Endothelial cell (in vitro differentiated cells): Measurements from ENCODE around the gene KCNC4. TPM values are rescaled to one million over a fixed set of nuclear protein-coding genes. Genes with fewer than 3 reads are reported as not detected.

Experiments used
- DNase-seq: peaks from one replicate; pipeline ENCODE4 v3.0.0; 2021; ENCODE audit warnings: low spot score
- H3K27ac Mint-ChIP-seq: one replicate; pipeline ENCODE4 v1.8.0; 2021; ENCODE audit warnings: mixed read lengths, inconsistent platforms; ENCODE audit not compliant: unreplicated experiment
- H3K27me3 Mint-ChIP-seq: one replicate; pipeline ENCODE4 v1.8.0; 2021; ENCODE audit warnings: mild to moderate bottlenecking, moderate library complexity, mixed read lengths, inconsistent platforms; ENCODE audit not compliant: unreplicated experiment
- H3K36me3 Mint-ChIP-seq: one replicate; pipeline ENCODE4 v1.8.0; 2021; ENCODE audit warnings: mild to moderate bottlenecking, low read depth, mixed read lengths, inconsistent platforms; ENCODE audit not compliant: unreplicated experiment
- H3K4me1 Mint-ChIP-seq: one replicate; pipeline ENCODE4 v1.8.0; 2021; ENCODE audit warnings: mild to moderate bottlenecking, mixed read lengths, inconsistent platforms; ENCODE audit not compliant: unreplicated experiment
- H3K4me3 Mint-ChIP-seq: one replicate; pipeline ENCODE4 v1.8.0; 2021; ENCODE audit warnings: mild to moderate bottlenecking, mixed read lengths, inconsistent platforms; ENCODE audit not compliant: unreplicated experiment
- H3K9me3 Mint-ChIP-seq: one replicate; pipeline ENCODE4 v1.8.0; 2021; ENCODE audit warnings: mixed read lengths, inconsistent platforms; ENCODE audit not compliant: unreplicated experiment
- CTCF ChIP-seq: fragments of 200-600 bp; sonication (generic); IDR thresholded peaks from one replicate; pipeline ENCODE4 v1.5.0; 2021; ENCODE audit warnings: antibody characterized with exemption; ENCODE audit not compliant: unreplicated experiment
- total RNA-seq: library from RNA; stranded (reverse); fragmentation: NEBNext Ultra II Directional; extraction: Animal tissue kit (Norgen Biotek cat#: 25700); gene quantifications from one replicate; pipeline ENCODE4 v1.2.1, GENCODE V29; 2021; ENCODE audit not compliant: unreplicated experiment

Gene KCNC4
- total RNA-seq, 1 donor from 2014 or later, result 37.4 TPM

- Mint-ChIP-seq H3K36me3 (peaks cover 12% of the 10 kb centered on the region), H3K4me3 (peak overlapping the region; percentile 90), H3K27ac (peak overlapping the region; percentile 76), H3K4me1 (peaks cover 56% of the 10 kb centered on the region), H3K27me3 (peaks cover 13% of the 10 kb centered on the region), H3K9me3 (no peaks in the 10 kb centered on the region)
- DNase-seq, result no peak
- TF ChIP-seq CTCF, result no peak
Measured at GRCh38 chr1:110213143-110213540, 3.0 kb downstream of the KCNC4 start.

GRCh38 chr1:110214454-110215404 lies 4.6 kb downstream of the KCNC4 start:
- TF ChIP-seq CTCF, result no peak
- Mint-ChIP-seq H3K36me3 (peaks cover 10% of the 10 kb centered on the region), H3K9me3 (no peaks in the 10 kb centered on the region), H3K4me3 (peak overlapping the region; percentile 33), H3K27me3 (peaks cover 7% of the 10 kb centered on the region), H3K4me1 (peaks cover 49% of the 10 kb centered on the region), H3K27ac (peak overlapping the region; percentile 68)
- no peak for DNase-seq

GRCh38 chr1:110215621-110216515 lies 5.8 kb downstream of the KCNC4 start:
- H3K27ac Mint-ChIP-seq, result peak overlapping the region; percentile 9
- TF ChIP-seq CTCF, result no peak
- peaks cover 10% of the 10 kb centered on the region for H3K36me3 Mint-ChIP-seq
- H3K9me3 Mint-ChIP-seq, result no peaks in the 10 kb centered on the region
- H3K27me3 Mint-ChIP-seq, result peaks cover 7% of the 10 kb centered on the region
- DNase-seq, result no peak
- H3K4me1 Mint-ChIP-seq, result peaks cover 48% of the 10 kb centered on the region
- no peak overlapping the region for H3K4me3 Mint-ChIP-seq

- no peak for DNase-seq
- Mint-ChIP-seq H3K4me3 (no peak overlapping the region), H3K9me3 (no peaks in the 10 kb centered on the region), H3K4me1 (peaks cover 48% of the 10 kb centered on the region), H3K27ac (no peak overlapping the region), H3K36me3 (peaks cover 10% of the 10 kb centered on the region), H3K27me3 (peaks cover 7% of the 10 kb centered on the region)
- no peak for TF ChIP-seq CTCF
Measured at GRCh38 chr1:110216844-110217444, 6.8 kb downstream of the KCNC4 start.
